Measurements from ENCODE around the gene SH3GL1. TPM values are rescaled to one million over a fixed set of nuclear protein-coding genes. Genes with fewer than 3 reads are reported as not detected.

The SH3GL1 gene
- total RNA-seq, 1 donor from 2014 or later: 56.8 TPM

- DNase-seq: no peak
- no peaks in the 10 kb centered on the region for H3K27me3 Mint-ChIP-seq
- no peak overlapping the region for H3K27ac Mint-ChIP-seq
- intact Hi-C loops (cut with micrococcal nuclease): no loop called here
- no peak overlapping the region for H3K4me3 Mint-ChIP-seq
- peaks cover 25% of the 10 kb centered on the region for H3K36me3 Mint-ChIP-seq (ENCODE audit: low read depth)
- H3K4me1 Mint-ChIP-seq: peaks cover 5% of the 10 kb centered on the region
- no peaks in the 10 kb centered on the region for H3K9me3 Mint-ChIP-seq
Measured at GRCh38 chr19:4362831-4363545, 37.4 kb downstream of the SH3GL1 start.

- H3K27ac Mint-ChIP-seq: no peak overlapping the region
- H3K36me3 Mint-ChIP-seq (ENCODE audit: low read depth): peaks cover 25% of the 10 kb centered on the region
- intact Hi-C loops (cut with micrococcal nuclease): no loop called here
Measured at GRCh38 chr19:4362101-4362828, 38.1 kb downstream of the SH3GL1 start.

GRCh38 chr19:4361152-4362046 lies 38.9 kb downstream of the SH3GL1 start:
- no peak for DNase-seq
- Mint-ChIP-seq H3K4me3 (no peak overlapping the region), H3K36me3 (ENCODE audit: low read depth) (peaks cover 20% of the 10 kb centered on the region), H3K9me3 (no peaks in the 10 kb centered on the region), H3K4me1 (no peaks in the 10 kb centered on the region), H3K27me3 (no peaks in the 10 kb centered on the region), H3K27ac (no peak overlapping the region)
- intact Hi-C loops (cut with micrococcal nuclease): no loop called here

More at GRCh38 chr19:4362101-4362828, 38.1 kb downstream of the SH3GL1 start:
- Mint-ChIP-seq H3K27me3 (no peaks in the 10 kb centered on the region), H3K4me1 (no peaks in the 10 kb centered on the region), H3K9me3 (no peaks in the 10 kb centered on the region), H3K4me3 (no peak overlapping the region)
- no peak for DNase-seq

- H3K27me3 Mint-ChIP-seq: no peaks in the 10 kb centered on the region
- no peaks in the 10 kb centered on the region for H3K4me1 Mint-ChIP-seq
- no peak overlapping the region for H3K4me3 Mint-ChIP-seq
- intact Hi-C loops (cut with micrococcal nuclease): no loop called here
- H3K36me3 Mint-ChIP-seq (ENCODE audit: low read depth): peaks cover 19% of the 10 kb centered on the region
- DNase-seq: no peak
- H3K9me3 Mint-ChIP-seq: no peaks in the 10 kb centered on the region
- no peak overlapping the region for H3K27ac Mint-ChIP-seq
Measured at GRCh38 chr19:4360641-4361151, 39.7 kb downstream of the SH3GL1 start.

- Mint-ChIP-seq H3K9me3 (no peaks in the 10 kb centered on the region), H3K36me3 (ENCODE audit: low read depth) (peaks cover 19% of the 10 kb centered on the region), H3K27me3 (no peaks in the 10 kb centered on the region), H3K4me1 (no peaks in the 10 kb centered on the region), H3K4me3 (no peak overlapping the region), H3K27ac (no peak overlapping the region)
- intact Hi-C loops (cut with micrococcal nuclease): no loop called here
- no peak for DNase-seq
Measured at GRCh38 chr19:4360081-4360569, 40.2 kb downstream of the SH3GL1 start.

GRCh38 chr19:4359627-4360000 lies 40.7 kb downstream of the SH3GL1 start:
- no peak overlapping the region for H3K4me3 Mint-ChIP-seq
- no peaks in the 10 kb centered on the region for H3K27me3 Mint-ChIP-seq
- H3K9me3 Mint-ChIP-seq: no peaks in the 10 kb centered on the region
- no peak for DNase-seq
- intact Hi-C loops (cut with micrococcal nuclease): no loop called here
- peaks cover 19% of the 10 kb centered on the region for H3K36me3 Mint-ChIP-seq (ENCODE audit: low read depth)
- no peak overlapping the region for H3K27ac Mint-ChIP-seq
- no peaks in the 10 kb centered on the region for H3K4me1 Mint-ChIP-seq

GRCh38 chr19:4358709-4359626 lies 41.4 kb downstream of the SH3GL1 start:
- intact Hi-C loops (cut with micrococcal nuclease): no loop called here
- DNase-seq: no peak
- Mint-ChIP-seq H3K9me3 (no peaks in the 10 kb centered on the region), H3K36me3 (ENCODE audit: low read depth) (peaks cover 18% of the 10 kb centered on the region), H3K4me1 (no peaks in the 10 kb centered on the region), H3K27ac (no peak overlapping the region), H3K4me3 (no peak overlapping the region), H3K27me3 (no peaks in the 10 kb centered on the region)

GRCh38 chr19:4357921-4358326 lies 42.4 kb downstream of the SH3GL1 start:
- no peak overlapping the region for H3K4me3 Mint-ChIP-seq
- intact Hi-C loops (cut with micrococcal nuclease): no loop called here
- H3K27ac Mint-ChIP-seq: no peak overlapping the region
- DNase-seq: no peak
- H3K27me3 Mint-ChIP-seq: no peaks in the 10 kb centered on the region
- peaks cover 14% of the 10 kb centered on the region for H3K36me3 Mint-ChIP-seq (ENCODE audit: low read depth)
- no peaks in the 10 kb centered on the region for H3K9me3 Mint-ChIP-seq
- no peaks in the 10 kb centered on the region for H3K4me1 Mint-ChIP-seq

GRCh38 chr19:4357095-4357797 lies 43.1 kb downstream of the SH3GL1 start:
- Mint-ChIP-seq H3K36me3 (ENCODE audit: low read depth) (peaks cover 13% of the 10 kb centered on the region), H3K27me3 (no peaks in the 10 kb centered on the region), H3K9me3 (no peaks in the 10 kb centered on the region), H3K27ac (no peak overlapping the region), H3K4me1 (peaks cover 2% of the 10 kb centered on the region), H3K4me3 (no peak overlapping the region)
- intact Hi-C loops (cut with micrococcal nuclease): no loop called here
- DNase-seq: no peak

- Mint-ChIP-seq H3K36me3 (ENCODE audit: low read depth) (peaks cover 9% of the 10 kb centered on the region), H3K4me1 (peaks cover 2% of the 10 kb centered on the region), H3K27ac (no peak overlapping the region), H3K4me3 (no peak overlapping the region), H3K27me3 (no peaks in the 10 kb centered on the region), H3K9me3 (no peaks in the 10 kb centered on the region)
- intact Hi-C loops (cut with micrococcal nuclease): no loop called here
- DNase-seq: no peak
Measured at GRCh38 chr19:4354897-4355296, 45.5 kb downstream of the SH3GL1 start.

GRCh38 chr19:4354282-4354681 lies 46.1 kb downstream of the SH3GL1 start:
- peaks cover 2% of the 10 kb centered on the region for H3K4me1 Mint-ChIP-seq
- H3K27me3 Mint-ChIP-seq: no peaks in the 10 kb centered on the region
- no peaks in the 10 kb centered on the region for H3K9me3 Mint-ChIP-seq
- H3K4me3 Mint-ChIP-seq: no peak overlapping the region
- no peak overlapping the region for H3K27ac Mint-ChIP-seq
- no peak for DNase-seq
- intact Hi-C loops (cut with micrococcal nuclease): no loop called here
- H3K36me3 Mint-ChIP-seq (ENCODE audit: low read depth): peaks cover 9% of the 10 kb centered on the region

GRCh38 chr19:4352701-4353121 lies 47.6 kb downstream of the SH3GL1 start:
- no peaks in the 10 kb centered on the region for H3K27me3 Mint-ChIP-seq
- H3K4me3 Mint-ChIP-seq: no peak overlapping the region
- peaks cover 2% of the 10 kb centered on the region for H3K4me1 Mint-ChIP-seq
- no peaks in the 10 kb centered on the region for H3K9me3 Mint-ChIP-seq
- intact Hi-C loops (cut with micrococcal nuclease): loop anchor here (1.0 kb wide), 1 partner anchor 85 kb away; no protein-coding TSS in a partner anchor
- no peak overlapping the region for H3K27ac Mint-ChIP-seq
- H3K36me3 Mint-ChIP-seq (ENCODE audit: low read depth): peaks cover 6% of the 10 kb centered on the region
- DNase-seq: peak; percentile 86

Data from activated CD4-positive, alpha-beta T cell treated with anti-CD3 and anti-CD28 coated beads, Interleukin-2, amount 10 ng/mL, durations not matched to agents 24 days and 14 days (primary cell).